Upper lobe of left lung (tissue), 6 donors: ENCODE data around the gene PCNX2. TPM values are rescaled to one million over a fixed set of nuclear protein-coding genes. Genes with fewer than 3 reads are reported as not detected.
"Not testable (repeated sequence)": the region's sequence is repeated elsewhere in the genome, so short reads cannot be mapped to it uniquely, and the experiment has no call there.

Experiments
- ATAC-seq, 2 donors: fragments of 200-7000 bp; cut with Tn5 transposase; one replicate each; pipeline ENCODE4 v1.9.1; 2022; ENCODE audit warnings: mild to moderate bottlenecking in 2 of 2, moderate library complexity in 2 of 2; ENCODE audit not compliant: low FRiP score in 2 of 2
- DNase-seq, 2 donors: peaks; one replicate each; pipeline ENCODE4 v3.0.0-alpha.2; 2019 to 2020
- H3K27ac ChIP-seq, 4 donors: fragments of 200-600 bp; sonication (generic); one replicate each; pipeline ENCODE4 v1.5.1; 2016 to 2019
- H3K27me3 ChIP-seq, 4 donors: fragments of 200-600 bp; sonication (generic); one replicate each; pipeline ENCODE4 v1.5.1; 2017 to 2019
- H3K36me3 ChIP-seq, 4 donors: fragments of 200-600 bp; sonication (generic); one replicate each; pipeline ENCODE4 v1.5.1; 2016 to 2019
- H3K4me1 ChIP-seq, 4 donors: fragments of 200-600 bp; sonication (generic); one replicate each; pipeline ENCODE4 v1.5.1; 2018 to 2019
- H3K4me3 ChIP-seq, 4 donors: fragments of 200-600 bp; sonication (generic); one replicate each; pipeline ENCODE4 v1.5.1; 2017 to 2019; ENCODE audit warnings: mild to moderate bottlenecking in 2 of 4, moderate library complexity in 1 of 4
- H3K9me3 ChIP-seq, 4 donors: fragments of 200-600 bp; sonication (generic); one replicate each; pipeline ENCODE4 v1.5.1; 2018 to 2019
- CTCF ChIP-seq, 6 experiments: fragments of 450-650 bp in 4 of 6; fragments of 200-600 bp in 2 of 6; sonication (generic) in 2 of 6; IDR thresholded peaks; one replicate each; pipeline ENCODE4 v1.5.1; 2016 to 2019; ENCODE audit warnings: antibody characterized with exemption in 6 of 6
- EP300 ChIP-seq, 4 donors: sonication (generic); formaldehyde crosslinking; IDR thresholded peaks; one replicate each; pipeline ENCODE4 v1.5.1; 2017; ENCODE audit warnings: antibody characterized with exemption in 4 of 4, control low read depth in 2 of 4
- POLR2A ChIP-seq, 4 donors: fragments of 450-650 bp; IDR thresholded peaks; one replicate each; pipeline ENCODE4 v1.5.1; 2016 to 2017; ENCODE audit warnings: antibody characterized with exemption in 4 of 4, mild to moderate bottlenecking in 2 of 4
- POLR2AphosphoS5 ChIP-seq, 2 donors: sonication (generic); formaldehyde crosslinking; IDR thresholded peaks; one replicate each; pipeline ENCODE4 v1.5.1; 2017; ENCODE audit warnings: antibody characterized with exemption in 2 of 2
- WGBS, 2 donors: methylation state at CpG; one replicate each; pipeline ENCODE4 v1.1.5; 2017 to 2018; 5-methylcytosine and 5-hydroxymethylcytosine counted together
- total RNA-seq, 6 donors: library from RNA; depleted of rRNA in 4 of 6; stranded (reverse); fragments of >200 nt in 4 of 6; gene quantifications; one replicate each; pipeline versions ENCODE4 v1.1.0 to v1.2.1, GENCODE V29; 2016 to 2021
- donor health status: DM: no; HTN: no; CAD: no; lungs with moderate emphysema.
- donor health status: DM: no; HTN: yes; CAD: no; lungs with severe emphysema.

Gene PCNX2
- total RNA-seq, 6 donors from 2014 or later, result 8.2 to 27.2 (median 14.5) TPM

- ATAC-seq, result peak; percentile 18 to 85
- H3K27me3 ChIP-seq, result no peaks in the 10 kb centered on the region
These were observed 183.1 kb downstream of the PCNX2 start for GRCh38 chr1:233112186-233113008.

GRCh38 chr1:233111731-233112130 is 183.8 kb downstream of the PCNX2 start:
- Histone ChIP-seq H3K36me3 (no peaks in the 10 kb centered on the region), H3K4me3 (no peak overlapping the region), H3K27me3 (no peaks in the 10 kb centered on the region), H3K27ac (peak overlapping the region in 2 of 4 donors; percentile 82 to 88), H3K9me3 (no peaks in the 10 kb centered on the region), H3K4me1 (peaks cover 26 to 31% (median 30%) of the 10 kb centered on the region in 4 donors)
- no peak for DNase-seq
- TF ChIP-seq CTCF (IDR thresholded peaks at IDR 0.05), result no peak
- TF ChIP-seq POLR2AphosphoS5 (IDR thresholded peaks at IDR 0.05), result no peak
- TF ChIP-seq POLR2A (IDR thresholded peaks at IDR 0.05), result no peak
- no peak for TF ChIP-seq EP300 (IDR thresholded peaks at IDR 0.05)
- WGBS, 2 donors, result 91 to 98% methylated on average over 2 of the region's 2 CpGs
- no peak for ATAC-seq

More at GRCh38 chr1:233112186-233113008, 183.1 kb downstream of the PCNX2 start:
- Histone ChIP-seq H3K4me1 (peaks cover 26 to 31% (median 30%) of the 10 kb centered on the region in 4 donors), H3K9me3 (no peaks in the 10 kb centered on the region), H3K4me3 (no peak overlapping the region), H3K27ac (peak overlapping the region; percentile 80 to 88 (median 82)), H3K36me3 (no peaks in the 10 kb centered on the region)
- WGBS, 2 donors, result 56 to 60% methylated on average over 6 of the region's 6 CpGs
- no peak for TF ChIP-seq POLR2AphosphoS5 (IDR thresholded peaks at IDR 0.05)
- TF ChIP-seq EP300 (IDR thresholded peaks at IDR 0.05), result peak in 1 of 4 donors; percentile 65
- peak in 1 of 2 donors; percentile 80 for DNase-seq

GRCh38 chr1:233109096-233109495 is 186.4 kb downstream of the PCNX2 start:
- H3K9me3 ChIP-seq, result no peaks in the 10 kb centered on the region
- no peak overlapping the region for H3K27ac ChIP-seq
- H3K4me3 ChIP-seq, result no peak overlapping the region
- WGBS, 2 donors, result 90 to 94% methylated on average over 6 of the region's 6 CpGs
- no peaks in the 10 kb centered on the region for H3K36me3 ChIP-seq
- TF ChIP-seq POLR2A (IDR thresholded peaks at IDR 0.05) (no peak), EP300 (IDR thresholded peaks at IDR 0.05) (no peak), POLR2AphosphoS5 (IDR thresholded peaks at IDR 0.05) (no peak), CTCF (IDR thresholded peaks at IDR 0.05) (no peak)
- DNase-seq (no peak), ATAC-seq (no peak)
- no peaks in the 10 kb centered on the region for H3K27me3 ChIP-seq
- peaks cover 23 to 26% (median 24%) of the 10 kb centered on the region in 4 donors for H3K4me1 ChIP-seq

GRCh38 chr1:233107716-233108130 is 187.8 kb downstream of the PCNX2 start:
- H3K27me3 ChIP-seq, H3K27ac ChIP-seq, H3K36me3 ChIP-seq, ATAC-seq, DNase-seq, H3K4me3 ChIP-seq, H3K9me3 ChIP-seq: not testable (repeated sequence)
- 86 to 91% methylated on average over 6 of the region's 6 CpGs for WGBS, 2 donors
- H3K4me1 ChIP-seq, result peaks cover 9 to 12% (median 10%) of the 10 kb centered on the region in 4 donors

GRCh38 chr1:233107130-233107660 is 188.3 kb downstream of the PCNX2 start:
- ATAC-seq (no peak), DNase-seq (no peak)
- Histone ChIP-seq H3K4me1 (peaks cover 4 to 7% (median 5%) of the 10 kb centered on the region in 4 donors), H3K4me3 (no peak overlapping the region), H3K27me3 (no peaks in the 10 kb centered on the region), H3K27ac (no peak overlapping the region), H3K9me3 (no peaks in the 10 kb centered on the region), H3K36me3 (no peaks in the 10 kb centered on the region)
- WGBS, 2 donors, result 61 to 74% methylated on average over 1 of the region's 1 CpG
- TF ChIP-seq POLR2A (IDR thresholded peaks at IDR 0.05), result no peak
- TF ChIP-seq POLR2AphosphoS5 (IDR thresholded peaks at IDR 0.05), result no peak
- no peak for TF ChIP-seq EP300 (IDR thresholded peaks at IDR 0.05)
- TF ChIP-seq CTCF (IDR thresholded peaks at IDR 0.05), result no peak
